ENCODE data around the gene KDELR3.

GRCh38 chr22:38452373-38453065 lies 15.4 kb upstream of the KDELR3 start:
- TF ChIP-seq CTCF (IDR thresholded peaks at IDR 0.05; ENCODE audit: low read length) (no peak), EZH2 (IDR thresholded peaks at IDR 0.05; ENCODE audit: borderline replicate concordance, low read length) (no peak)

All from OCI-LY1 (cell line).